GM18951 (cell line): ENCODE data around the gene CCDC177.

ENCODE experiments used
- POLR2A ChIP-seq: IDR thresholded peaks from 4 replicates; pipeline ENCODE4 v1.6.1; 2011; ENCODE audit warnings: mild to moderate bottlenecking; ENCODE audit not compliant: insufficient read length, insufficient read depth; ENCODE audit errors: extremely low read depth
- in situ Hi-C: fragments of 300-500 bp; cut with MboI; formaldehyde crosslinking; loops from one replicate; pipeline ENCODE4 v1.12.0; 2022; ENCODE audit warnings: low sequenced_read_pairs, mixed read lengths, inconsistent platforms; ENCODE audit not compliant: unreplicated experiment

Gene CCDC177

GRCh38 chr14:69587389-69587788 lies 12.7 kb upstream of the CCDC177 start:
- in situ Hi-C loops: loop anchor here (25.0 kb wide), 1 partner anchor 425 kb away; no protein-coding TSS in a partner anchor
- TF ChIP-seq POLR2A: no peak

DNA sequence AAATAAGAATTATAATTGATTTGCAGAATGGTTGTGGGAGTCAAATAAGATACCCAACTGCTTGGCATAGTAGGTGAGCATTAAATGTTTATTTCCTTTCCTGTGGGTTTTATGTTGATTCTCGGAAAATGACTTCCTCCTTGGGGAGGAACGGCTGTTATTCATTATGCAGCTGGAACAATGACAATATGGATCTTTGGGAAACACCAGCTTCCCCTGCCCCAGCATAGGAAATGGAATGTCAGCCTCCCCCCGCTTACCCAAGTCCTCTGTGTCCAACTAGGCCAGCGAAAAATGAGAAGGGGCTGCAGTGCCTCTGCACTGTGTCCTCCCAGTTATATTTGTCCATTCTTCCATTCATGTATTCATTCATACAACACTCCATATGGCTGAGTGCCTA lies 11.7 kb upstream of the CCDC177 start:
- in situ Hi-C loops: loop anchor here (25.0 kb wide), 1 partner anchor 426 kb away; no protein-coding TSS in a partner anchor
- no peak for TF ChIP-seq POLR2A

GRCh38 chr14:69584389-69584788 lies 9.7 kb upstream of the CCDC177 start:
- in situ Hi-C loops: loop anchor here (25.0 kb wide), 1 partner anchor 428 kb away; no protein-coding TSS in a partner anchor
- no peak for TF ChIP-seq POLR2A

DNA sequence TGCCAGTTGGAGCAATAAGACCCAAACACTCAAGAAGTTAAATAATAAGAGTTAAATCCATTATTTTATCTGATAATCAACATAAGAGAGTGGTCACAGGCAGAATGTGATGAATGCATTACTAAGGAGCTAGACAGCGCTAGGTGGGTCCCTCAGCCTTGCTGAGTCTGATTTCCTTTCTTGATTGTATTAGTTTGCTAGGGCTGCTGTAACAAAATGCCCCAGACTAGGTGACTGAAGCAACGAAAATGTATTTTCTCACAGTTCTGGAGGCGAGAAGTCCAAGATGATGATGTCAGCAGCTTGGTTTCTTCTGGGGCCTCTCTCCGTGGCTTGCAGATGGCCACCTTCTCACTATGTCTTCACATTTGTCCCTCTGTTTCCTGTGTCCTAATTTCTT lies 8.2 kb upstream of the CCDC177 start:
- TF ChIP-seq POLR2A: no peak
- in situ Hi-C loops: loop anchor here (25.0 kb wide), 1 partner anchor 429 kb away; no protein-coding TSS in a partner anchor

DNA sequence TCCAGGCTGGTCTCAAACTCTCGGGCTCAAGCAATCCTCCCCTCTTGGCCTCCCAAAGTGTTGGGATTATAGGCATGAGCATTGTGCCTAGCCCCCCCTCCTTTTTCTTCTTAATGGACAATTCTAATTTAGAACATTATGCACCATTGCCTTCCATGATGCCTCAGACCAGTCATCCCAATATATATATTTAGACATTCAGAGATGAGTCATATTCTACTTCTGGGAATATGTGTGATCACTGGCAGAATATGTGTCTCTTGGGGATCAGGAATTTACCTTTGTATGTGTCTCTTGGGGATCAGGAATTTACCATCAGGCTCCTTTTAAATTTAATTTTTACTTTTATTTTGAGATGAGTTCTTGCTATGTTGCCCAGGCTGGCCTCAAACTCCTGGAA lies 7.5 kb upstream of the CCDC177 start:
- in situ Hi-C loops: loop anchor here (25.0 kb wide), 1 partner anchor 430 kb away; no protein-coding TSS in a partner anchor
- TF ChIP-seq POLR2A: no peak

DNA sequence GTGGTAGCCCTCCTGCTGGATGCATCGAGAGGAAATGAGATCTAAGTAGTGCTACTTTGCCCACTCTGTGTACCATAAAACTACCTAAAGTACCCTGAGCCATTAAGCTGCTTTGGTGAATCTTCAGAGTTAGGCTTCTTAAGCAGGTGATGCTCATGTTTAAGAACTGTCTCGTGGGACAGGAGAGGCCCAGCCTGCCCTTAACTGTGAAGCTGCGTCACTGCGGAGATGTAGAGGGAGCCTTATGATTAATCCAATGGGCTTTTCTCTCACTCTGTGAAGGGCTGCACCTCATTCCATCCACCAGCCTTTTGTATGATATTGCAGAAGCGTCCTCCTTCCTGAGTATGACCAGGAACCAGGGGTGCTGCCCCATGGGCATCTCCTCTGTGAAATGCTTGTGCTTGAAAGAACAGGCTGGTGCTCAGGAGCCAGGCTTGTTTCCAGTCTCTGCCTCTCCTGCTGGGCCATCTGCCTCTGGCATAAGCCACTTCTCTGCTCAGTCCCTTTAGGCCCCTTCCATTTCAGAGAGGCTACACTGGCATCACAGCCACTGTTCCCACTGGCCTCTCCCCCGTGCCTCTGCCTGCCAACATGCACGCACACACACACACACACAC lies 6.8 kb upstream of the CCDC177 start:
- in situ Hi-C loops: loop anchor here (25.0 kb wide), 1 partner anchor 431 kb away; no protein-coding TSS in a partner anchor
- no peak for TF ChIP-seq POLR2A

DNA sequence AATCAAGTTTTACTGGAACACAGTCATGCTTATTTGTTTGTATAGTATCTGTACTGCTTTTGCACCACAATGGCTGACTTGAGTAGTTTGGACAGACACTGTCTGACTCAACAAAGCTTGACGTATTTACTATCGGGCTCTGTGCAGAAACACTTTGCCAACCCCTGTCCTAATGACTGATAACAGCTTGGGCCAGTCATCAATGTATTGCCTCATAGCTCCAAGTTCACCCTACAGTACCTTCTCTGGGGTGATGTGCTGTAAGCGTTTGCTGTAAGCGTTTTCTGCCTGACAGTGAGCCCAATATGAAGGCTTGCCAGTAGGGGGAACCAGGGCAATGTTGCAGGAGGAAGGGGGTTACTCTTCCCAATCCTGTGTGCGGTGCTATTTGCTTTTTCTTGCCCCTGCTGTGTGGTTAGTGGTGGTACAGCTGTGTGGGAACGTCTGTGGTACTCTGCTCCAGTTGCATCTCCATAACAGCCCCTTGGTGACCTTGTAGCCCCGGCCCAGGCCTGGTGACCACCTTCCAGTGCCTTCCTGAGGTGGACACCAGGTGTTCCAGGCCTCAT lies 5.4 kb upstream of the CCDC177 start:
- in situ Hi-C loops: loop anchor here (25.0 kb wide), 1 partner anchor 432 kb away; no protein-coding TSS in a partner anchor
- no peak for TF ChIP-seq POLR2A

- in situ Hi-C loops: loop anchor here (25.0 kb wide), 1 partner anchor 433 kb away; no protein-coding TSS in a partner anchor
- no peak for TF ChIP-seq POLR2A
Observed at GRCh38 chr14:69579476-69579875, 4.8 kb upstream of the CCDC177 start.

GRCh38 chr14:69574954-69575295 lies 254 bp upstream of the CCDC177 start:
- in situ Hi-C loops: loop anchor here (25.0 kb wide), 1 partner anchor 437 kb away; no protein-coding TSS in a partner anchor
- TF ChIP-seq POLR2A: no peak

DNA sequence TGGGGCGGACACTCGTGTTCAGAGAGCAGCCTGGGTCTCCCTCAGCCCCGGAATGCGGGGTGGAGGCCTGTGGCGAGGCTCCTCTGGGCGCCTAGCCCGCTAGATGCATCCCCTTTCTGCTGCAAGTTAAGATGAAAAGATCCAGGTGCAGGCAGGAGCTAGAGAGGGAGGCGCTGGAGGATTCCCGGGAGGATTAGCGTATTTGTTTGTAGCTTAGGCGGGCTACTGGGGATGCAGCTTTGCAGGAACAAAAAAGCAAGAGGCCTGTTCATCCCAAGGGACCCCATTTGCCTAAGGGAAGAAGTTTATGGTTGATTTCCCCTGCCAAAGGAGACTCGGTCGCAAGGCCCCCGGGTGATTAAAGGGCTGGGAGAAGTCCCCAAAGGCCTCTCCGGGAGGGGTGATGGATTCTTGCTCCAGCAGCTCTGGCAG lies 824 bp downstream of the CCDC177 start:
- in situ Hi-C loops: no loop called here

GRCh38 chr14:69573205-69573830 lies 1.4 kb downstream of the CCDC177 start:
- TF ChIP-seq POLR2A: no peak
- in situ Hi-C loops: no loop called here

More for the DNA sequence above, 824 bp downstream of the CCDC177 start:
- TF ChIP-seq POLR2A: no peak

GRCh38 chr14:69572841-69573135 lies 1.9 kb downstream of the CCDC177 start:
- TF ChIP-seq POLR2A: no peak
- in situ Hi-C loops: no loop called here

- TF ChIP-seq POLR2A: no peak
- in situ Hi-C loops: no loop called here
Observed at GRCh38 chr14:69572030-69572840, 2.4 kb downstream of the CCDC177 start.
